HG03521 (cell line): Measurements from ENCODE around the gene MYO7A.

Source experiments
- ATAC-seq: cut with Tn5 transposase; IDR thresholded peaks from one replicate; pipeline ENCODE4 v1.9.1; 2021; ENCODE audit warnings: mild to moderate bottlenecking, moderate library complexity; ENCODE audit not compliant: unreplicated experiment

MYO7A gene

DNA sequence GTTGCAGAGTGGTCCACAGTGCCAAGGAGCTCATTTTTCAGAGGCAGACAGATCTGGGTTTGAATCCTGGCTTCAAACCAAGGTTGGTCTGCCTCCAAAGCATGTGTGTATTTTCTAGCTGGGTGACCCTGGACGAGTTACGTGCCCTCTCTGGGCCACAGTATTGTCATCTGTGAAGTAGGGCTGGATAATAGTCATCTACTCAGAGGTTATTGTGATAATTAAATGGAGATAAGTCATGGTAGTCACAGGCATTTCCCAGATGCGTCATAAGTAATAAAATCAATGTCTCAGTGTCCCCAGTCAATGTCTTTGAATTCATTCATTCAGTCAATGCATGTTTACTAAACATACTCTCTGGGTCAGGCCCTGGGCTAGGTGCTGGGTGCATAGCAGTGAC, 16.8 kb upstream of the MYO7A start:
- no peak for ATAC-seq

DNA sequence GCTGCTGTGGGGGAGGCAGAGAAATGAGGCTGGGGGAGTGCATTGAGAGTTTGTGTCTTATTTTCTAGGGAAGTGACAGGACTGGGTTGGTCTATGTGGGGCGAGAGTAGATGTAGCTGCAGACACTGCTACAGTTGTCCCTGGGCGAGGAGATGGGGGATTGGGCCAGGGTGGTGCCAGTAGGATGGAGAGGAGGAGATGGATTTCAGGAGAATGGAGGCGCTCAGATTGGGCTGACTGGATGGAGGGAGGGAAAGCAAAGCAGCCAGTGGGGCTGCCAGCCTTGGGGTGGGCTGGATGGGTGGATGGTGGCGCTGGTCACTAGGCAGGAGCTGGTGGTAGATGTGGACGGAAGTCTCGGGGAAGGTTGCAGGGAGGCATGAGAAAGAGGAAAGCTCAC, 16.1 kb upstream of the MYO7A start:
- ATAC-seq = no peak

DNA sequence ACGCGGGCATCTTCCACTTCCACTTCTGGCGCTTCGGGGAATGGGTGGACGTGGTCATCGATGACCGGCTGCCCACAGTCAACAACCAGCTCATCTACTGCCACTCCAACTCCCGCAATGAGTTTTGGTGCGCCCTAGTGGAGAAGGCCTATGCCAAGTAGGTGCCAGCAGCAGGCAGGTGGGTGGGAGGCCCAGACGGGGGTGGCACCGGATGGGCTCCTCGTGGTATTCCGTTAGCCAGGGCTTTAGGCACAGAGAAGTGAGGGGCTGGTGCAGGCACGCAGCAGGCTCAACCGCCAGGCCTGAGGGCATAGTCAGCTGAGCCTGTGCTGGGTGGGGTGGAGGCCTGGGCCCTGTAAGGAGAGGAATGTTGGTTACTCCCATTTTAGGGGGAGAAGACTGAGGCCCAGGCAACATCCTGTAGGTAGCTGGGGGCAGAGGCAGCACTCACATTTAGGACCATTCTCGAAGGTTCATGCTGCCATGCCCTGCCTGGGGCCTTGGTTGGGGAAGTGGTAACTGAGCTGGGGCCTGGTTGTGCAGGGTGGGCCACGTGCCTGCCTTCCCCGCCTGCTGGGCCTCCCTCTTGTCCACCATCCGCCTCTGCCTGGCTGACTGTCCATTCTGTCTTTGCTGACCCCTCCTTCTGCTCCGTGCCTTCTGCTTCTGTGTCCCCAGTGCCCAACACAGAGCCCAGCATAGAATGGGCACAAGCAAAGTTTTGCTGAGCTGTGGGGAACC, 15.2 kb upstream of the MYO7A start:
- ATAC-seq = no peak

DNA sequence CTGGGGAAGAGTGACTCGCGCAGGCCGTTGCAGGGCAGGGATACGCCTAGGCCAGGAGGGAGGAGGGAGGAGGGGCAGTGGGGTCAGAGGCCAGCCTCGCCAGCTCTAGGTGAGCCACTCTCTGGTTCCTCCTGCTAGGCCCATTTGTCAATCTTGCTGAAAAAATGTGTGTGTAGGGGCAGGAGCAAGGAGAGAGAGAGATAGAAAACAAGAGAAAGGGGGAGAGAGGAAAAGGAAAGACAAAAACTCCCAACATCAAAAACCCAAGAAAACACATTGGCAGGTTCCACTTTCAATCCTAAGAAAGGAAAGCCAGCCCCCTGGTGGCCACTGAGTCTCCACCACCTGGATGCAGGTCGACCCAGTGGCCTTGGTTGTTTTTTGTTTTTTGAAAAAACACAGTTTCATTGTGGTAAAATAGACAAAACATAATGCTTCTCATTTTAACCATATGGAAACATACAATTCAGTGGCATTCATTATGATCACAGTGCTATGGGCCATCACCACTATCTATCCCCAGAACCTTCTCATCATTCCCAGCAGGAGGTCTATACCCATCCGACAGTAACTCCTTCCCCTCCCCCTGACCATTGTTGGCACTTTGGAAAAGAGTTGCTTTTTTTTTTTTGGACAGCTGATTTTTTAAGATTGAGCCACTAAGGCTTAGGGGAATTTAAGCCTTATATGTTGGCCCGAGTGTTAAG, 14.5 kb upstream of the MYO7A start:
- no peak for ATAC-seq

DNA sequence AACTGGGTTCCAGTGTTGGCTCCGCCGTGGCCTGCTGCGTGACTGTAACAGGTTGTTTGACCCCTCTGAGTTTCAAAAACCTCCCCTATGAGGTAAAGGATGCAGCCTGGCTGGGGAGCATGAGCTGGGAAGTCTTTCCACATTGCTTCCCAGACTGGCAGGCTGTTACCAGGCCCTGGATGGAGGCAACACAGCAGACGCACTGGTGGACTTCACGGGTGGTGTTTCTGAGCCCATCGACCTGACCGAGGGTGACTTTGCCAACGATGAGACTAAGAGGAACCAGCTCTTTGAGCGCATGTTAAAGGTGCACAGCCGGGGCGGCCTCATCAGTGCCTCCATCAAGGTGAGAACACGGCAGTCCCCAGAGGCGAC, 14.0 kb upstream of the MYO7A start:
- no peak for ATAC-seq

DNA sequence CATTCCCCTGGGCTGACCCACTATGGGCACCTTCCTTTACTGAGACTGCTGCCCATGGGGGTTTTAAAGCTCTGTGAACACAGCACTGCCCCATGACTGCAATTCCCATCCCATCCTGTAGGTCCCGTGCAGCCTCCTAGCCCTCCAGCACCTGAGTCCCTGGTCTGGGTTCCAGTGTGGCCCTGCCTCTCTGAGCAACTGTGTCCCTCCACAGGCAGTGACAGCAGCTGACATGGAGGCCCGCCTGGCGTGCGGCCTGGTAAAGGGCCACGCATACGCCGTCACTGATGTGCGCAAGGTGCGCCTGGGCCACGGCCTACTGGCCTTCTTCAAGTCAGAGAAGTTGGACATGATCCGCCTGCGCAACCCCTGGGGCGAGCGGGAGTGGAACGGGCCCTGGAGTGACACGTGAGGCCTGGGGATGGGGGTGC, 12.8 kb upstream of the MYO7A start:
- no peak for ATAC-seq

DNA sequence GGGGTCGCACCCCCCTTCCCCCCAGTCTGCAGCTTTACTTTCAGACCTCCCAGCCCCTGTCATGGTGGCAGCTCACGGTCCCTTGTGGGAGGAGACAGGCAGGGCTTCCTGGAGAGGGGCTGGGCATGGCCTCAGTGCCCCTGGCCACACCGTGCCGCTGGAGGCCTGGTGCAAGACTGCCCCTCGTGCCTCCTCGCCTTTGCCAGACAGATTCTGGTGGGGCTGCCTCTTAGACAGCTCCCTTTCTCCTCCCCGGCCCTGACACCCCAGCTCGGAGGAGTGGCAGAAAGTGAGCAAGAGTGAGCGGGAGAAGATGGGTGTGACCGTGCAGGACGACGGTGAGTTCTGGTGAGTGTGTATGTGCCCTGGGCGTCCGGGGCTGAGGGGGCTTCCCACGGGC, 12.1 kb upstream of the MYO7A start:
- no peak for ATAC-seq

DNA sequence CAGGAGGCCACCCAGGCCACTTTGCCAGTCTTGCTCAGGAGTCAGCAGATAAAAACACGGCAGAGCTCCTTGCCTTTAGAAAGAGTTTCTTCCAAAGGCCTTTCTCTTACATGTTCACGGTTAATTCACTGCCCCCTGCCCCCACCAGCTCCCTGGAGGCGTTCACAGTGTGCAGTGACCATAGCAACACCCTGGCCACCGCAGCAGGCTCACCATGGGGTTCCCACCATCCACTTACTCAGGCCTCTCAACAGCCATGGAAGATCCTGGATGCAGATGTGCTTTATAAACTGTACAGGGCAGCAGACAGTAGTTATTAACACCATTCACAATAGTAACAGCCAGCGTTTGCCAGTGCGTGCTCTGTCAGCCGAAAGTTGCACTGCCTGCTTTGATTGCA, 10.6 kb upstream of the MYO7A start:
- no peak for ATAC-seq

DNA sequence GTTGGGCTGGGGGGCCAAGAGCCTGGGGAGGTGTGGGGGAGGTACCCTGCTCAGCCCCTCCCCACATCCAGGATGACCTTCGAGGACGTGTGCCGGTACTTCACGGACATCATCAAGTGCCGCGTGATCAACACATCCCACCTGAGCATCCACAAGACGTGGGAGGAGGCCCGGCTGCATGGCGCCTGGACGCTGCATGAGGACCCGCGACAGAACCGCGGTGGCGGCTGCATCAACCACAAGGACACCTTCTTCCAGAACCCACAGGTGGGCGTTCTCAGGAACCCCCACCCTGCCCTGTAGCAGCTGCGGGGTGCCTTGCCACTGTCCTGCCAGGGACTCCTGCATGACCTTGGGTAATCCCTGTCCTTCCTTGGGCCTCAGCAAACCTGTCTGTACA, 10.0 kb upstream of the MYO7A start:
- no peak for ATAC-seq

DNA sequence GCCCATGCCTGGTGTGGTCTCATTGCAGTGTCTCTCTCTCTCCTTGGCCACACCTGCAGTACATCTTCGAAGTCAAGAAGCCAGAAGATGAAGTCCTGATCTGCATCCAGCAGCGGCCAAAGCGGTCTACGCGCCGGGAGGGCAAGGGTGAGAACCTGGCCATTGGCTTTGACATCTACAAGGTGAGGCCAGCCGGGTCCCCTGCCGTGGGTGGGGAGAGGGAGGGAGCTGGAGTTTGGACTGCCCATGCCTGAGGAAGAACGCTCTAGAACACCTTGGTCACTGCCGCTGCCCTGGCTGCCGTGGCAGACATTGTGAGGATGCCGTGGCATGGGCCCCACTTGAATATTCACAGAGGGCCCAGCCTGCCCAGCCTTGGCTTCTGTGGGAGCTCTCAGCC, 9.1 kb upstream of the MYO7A start:
- ATAC-seq = no peak

DNA sequence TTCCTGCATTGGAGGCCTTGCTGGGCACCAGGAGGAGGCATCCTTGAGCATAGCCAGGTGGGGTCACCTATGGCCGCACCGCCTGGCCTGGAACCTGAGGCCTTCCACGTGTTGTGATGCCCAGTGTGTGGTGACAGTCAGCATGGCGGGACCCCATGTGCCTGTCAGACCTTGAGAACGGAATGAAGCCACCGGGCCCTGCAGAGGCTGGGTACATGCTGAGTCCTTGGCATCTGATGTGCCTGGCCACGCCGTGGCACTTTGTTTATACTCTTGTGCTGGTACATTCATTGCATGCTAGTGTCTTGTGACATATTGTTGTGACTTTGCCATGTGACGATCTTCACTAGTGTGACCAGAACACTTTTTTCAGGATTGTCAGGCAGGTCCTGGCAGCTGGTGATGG, 8.5 kb upstream of the MYO7A start:
- ATAC-seq = no peak

DNA sequence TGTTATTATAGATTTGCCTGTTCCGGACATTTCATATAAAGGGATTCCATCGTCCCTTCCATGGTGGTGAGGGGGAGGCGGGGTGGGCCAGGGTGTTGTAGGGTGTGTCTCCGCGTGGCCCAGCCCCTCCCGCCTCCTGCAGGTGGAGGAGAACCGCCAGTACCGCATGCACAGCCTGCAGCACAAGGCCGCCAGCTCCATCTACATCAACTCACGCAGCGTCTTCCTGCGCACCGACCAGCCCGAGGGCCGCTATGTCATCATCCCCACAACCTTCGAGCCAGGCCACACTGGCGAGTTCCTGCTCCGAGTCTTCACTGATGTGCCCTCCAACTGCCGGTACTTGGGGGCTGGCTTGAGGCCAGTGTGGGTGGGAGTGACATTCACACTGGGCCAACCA, 7.5 kb upstream of the MYO7A start:
- ATAC-seq = no peak

DNA sequence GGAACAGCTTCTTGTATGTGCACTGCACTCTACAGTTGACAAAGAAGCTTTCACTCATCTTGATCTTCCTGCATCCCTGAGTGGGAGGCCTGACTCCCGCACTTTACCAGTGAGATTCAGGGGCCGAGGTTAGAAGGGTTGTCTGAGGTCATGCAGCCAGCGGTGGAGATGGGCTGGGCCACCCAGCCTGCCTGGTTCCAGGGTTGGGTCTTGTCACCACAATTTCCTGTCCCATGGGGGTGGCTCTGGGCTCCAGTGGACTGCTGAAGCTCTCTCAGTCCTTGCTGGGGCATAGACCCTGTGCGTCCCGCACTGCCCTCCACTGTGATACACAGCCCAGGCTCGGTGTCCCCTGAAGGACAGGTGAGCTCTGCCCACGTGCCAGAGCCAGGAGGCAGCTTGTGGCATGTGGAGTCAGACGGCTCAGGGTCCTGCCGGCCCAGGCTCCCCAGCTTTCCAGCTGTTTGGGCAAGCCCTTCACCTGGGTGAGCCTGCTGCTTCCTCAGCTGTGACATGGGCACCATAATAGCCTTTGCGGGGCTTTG, 6.9 kb upstream of the MYO7A start:
- ATAC-seq = no peak

DNA sequence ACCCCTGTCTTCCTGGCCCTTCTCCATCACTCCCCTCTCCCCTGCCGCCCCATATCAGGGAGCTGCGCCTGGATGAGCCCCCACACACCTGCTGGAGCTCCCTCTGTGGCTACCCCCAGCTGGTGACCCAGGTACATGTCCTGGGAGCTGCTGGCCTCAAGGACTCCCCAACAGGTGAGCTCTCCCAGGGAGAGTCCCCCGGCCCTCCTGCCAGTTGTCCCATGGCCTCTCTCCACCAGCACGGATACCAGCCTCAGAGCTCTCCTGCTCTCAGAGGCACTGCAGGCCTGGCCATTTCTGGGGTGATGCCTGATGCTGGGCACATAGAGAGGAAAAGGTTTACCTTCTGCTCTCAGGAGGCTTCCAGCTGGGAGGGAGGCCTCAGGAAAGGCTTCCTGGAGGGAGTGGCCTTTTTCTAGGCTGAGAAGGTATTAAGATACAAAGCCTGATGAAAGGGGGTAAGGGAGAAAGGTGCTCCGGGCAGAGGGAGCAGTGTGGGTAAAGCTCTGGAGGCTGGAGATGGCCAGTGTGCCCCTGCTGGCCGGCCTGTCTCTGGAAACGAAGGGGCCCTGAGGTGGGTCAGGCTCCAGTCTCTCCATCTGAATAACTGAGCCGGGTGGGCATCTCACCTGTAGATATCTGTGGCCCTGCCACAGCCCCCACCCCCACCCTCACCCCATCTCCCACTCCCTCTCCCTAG, 6.0 kb upstream of the MYO7A start:
- ATAC-seq = no peak

DNA sequence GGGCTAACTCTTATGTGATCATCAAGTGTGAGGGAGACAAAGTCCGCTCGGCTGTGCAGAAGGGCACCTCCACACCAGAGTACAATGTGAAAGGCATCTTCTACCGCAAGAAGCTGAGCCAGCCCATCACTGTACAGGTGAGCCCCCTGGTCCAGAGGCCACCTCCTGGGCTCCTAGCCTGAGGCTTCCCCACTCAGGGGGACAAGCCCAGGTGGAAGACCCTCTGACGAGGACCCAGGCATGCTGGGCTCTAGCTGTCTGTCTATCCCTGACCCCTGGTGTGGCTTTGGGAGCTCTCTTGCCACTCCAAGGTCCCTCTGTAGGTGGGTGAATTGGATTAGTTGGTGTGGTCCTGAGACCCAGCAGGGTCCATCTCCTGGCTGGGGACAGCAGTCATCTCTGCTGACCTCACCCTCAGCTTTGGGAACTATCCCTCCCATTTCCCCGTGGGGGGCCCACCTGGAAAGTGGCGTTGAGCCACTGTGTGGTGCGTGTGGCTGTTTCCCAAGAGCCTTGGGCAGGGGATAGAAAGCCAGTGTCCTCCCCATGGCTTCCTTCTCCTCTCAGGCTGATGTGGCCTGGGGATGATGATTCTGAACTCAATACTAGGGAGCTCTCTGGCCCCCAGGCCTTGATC, 5.4 kb upstream of the MYO7A start:
- no peak for ATAC-seq

DNA sequence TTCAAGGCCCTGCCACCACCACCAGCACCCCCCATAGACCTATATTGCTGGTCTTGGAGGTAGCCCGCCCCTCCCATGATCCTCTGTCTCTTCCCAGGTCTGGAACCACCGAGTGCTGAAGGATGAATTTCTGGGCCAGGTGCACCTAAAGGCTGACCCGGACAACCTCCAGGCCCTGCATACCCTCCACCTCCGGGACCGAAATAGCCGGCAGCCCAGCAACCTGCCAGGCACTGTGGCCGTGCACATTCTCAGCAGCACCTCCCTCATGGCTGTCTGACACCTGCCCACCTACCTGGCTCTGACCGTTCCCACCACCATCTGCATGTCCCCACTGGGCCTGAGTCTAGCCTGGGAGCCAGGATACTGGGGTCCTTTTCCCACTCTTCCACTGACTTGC, 4.5 kb upstream of the MYO7A start:
- no peak for ATAC-seq

DNA sequence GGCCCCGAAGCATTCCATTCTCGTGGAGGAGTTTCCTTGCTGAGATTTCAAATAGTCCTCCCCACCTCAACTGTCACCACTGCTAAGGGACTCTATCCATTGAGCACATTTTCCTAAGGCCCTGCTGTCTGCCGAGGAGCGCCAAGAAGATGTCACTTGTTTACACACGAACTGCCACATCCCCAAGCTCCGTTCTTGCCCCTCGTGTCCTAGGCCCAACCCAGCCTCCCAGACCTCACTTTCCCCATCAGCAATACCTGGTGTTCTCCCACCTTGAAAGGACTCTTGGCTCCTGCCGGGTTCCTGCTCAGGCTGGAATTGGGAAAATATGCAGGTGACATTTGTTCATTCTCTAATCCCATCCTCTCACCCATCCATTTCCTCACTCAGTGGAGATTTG, 4.0 kb upstream of the MYO7A start:
- no peak for ATAC-seq

DNA sequence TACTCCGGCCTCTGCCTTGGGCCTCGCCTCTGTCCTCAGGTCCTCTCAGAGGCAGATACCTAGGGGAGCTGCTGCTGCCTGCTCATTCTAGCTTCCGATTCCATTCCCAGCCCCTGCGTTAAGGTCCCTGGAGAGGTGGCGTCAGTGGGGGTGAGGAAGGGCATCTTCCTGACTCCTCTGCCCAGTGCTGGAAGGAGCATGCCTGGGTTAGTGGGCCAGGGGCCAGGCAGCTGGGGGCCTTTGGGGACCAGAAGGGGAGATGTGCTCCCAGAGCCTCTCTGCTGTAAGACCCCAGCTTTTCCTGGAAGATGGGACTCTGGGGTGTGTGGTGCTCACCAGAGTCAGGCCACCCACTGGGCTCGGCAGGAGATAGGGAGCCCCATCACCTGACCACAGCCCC, 3.6 kb upstream of the MYO7A start:
- no peak for ATAC-seq

DNA sequence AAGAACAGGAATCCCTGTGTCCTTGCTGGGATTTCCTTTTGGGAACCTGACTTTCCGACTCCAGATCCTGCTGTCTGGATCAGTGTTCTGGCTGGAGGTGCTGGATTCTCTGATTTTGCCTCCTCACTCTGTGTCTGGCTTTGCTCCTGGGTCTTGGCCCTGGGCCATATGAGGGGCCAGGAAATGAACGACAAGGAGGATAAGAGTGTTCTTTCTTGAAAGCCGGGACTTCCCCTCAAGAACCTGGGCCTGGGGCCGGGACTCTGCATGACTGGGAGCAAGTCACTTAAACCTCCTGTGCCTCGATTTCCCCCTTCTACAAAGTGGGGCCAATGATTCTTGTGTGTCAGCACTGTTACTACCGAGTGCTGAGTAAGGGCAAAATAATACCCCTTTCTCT, 2.9 kb upstream of the MYO7A start:
- ATAC-seq = no peak

DNA sequence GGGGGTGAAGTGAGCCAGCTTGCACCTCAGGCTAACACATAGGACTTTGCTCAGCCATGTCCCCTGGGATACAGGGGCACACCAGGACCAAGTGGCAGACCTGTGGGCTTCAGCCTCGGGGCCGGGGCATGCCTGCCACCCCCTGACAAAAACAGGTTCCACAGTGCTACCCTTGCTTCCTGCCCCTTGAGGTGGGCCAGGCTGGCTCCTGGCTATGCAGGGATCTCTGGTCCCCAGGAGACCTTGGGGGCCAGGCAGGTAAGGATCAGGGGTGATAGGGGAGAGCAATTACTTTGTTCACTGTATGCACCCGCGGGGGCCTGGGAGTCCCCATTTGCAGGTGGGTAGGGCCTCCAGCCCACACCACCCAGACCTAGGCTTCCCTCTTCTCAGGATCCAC, 2.4 kb upstream of the MYO7A start:
- no peak for ATAC-seq

DNA sequence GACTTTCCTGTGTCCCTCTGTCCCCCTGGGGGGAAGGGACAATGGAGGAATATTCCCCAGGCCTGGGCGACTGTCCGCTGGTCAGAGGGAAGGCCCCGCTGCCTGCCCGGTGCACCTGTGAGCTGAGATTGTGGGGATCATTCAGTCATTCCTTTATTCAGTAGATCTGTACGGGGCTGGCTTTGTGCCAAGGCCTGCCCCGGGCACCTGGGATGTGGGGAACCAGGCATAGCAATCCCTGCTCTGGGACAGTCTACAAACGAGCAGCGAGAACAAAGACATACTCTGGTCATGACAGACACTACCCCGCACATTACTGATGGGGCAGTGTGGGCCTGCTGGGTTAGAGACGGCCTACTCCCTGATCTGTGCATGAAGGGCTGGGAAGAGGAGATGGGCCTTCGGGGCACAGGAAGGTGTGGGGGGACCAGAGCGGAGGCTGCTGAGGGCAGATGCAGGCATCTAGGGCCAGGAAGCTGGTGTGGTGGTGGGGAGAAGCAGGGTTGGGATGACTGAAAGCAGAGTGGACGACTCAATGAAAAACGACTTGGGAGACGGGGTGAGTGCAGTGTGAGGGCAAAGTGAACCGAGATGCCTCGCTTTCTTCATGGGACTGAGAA, 1.8 kb upstream of the MYO7A start:
- ATAC-seq = no peak
